ENCODE data around the gene ERGIC1. TPM values are rescaled to one million over a fixed set of nuclear protein-coding genes. Genes with fewer than 3 reads are reported as not detected.

Gene ERGIC1
- total and polyA plus RNA-seq, 2 of the 13 experiments (the other 11 are each of a cell fraction or from before 2014, with no cell fraction given), result 78.5 to 184 TPM

DNA sequence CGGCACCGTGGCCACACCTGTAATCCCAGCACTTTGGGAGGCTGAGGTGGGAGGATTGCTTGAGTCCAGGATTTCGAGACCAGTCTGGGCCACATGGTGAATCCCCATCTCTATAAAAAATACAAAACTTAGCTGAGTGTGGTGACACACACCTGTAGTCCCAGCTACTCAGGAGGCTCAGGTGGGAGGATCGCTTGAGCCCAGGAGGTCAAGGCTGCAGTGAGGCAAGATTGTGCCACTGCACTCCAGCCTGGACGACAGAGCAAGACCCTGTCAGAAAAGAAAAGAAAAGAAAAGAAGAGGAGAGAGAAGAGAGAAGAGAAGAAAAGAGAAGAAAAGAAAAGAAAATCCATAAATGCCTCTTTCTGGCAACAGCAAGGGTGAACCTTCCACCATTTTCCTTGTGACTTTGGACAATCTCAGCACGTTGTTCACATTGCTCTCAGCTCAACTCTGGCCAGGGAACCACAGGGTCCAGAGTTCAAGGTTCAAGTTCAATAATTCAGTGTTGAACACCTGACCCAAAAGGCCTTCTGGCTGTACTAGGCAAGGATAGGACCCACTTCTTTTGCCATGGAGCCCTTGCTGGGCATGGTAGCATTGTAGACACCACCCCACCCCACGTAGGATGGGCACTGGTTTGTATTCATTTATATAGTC, 48.5 kb upstream of the ERGIC1 start (continued):
- TF ChIP-seq ZNF510 (CRISPR knock-in tag; IDR thresholded peaks at IDR 0.05; ENCODE audit: low read depth) (no peak), MAFK (conservative IDR thresholded peaks at IDR 0.05 in 1 of 2, IDR thresholded peaks at IDR 0.05 in 1 of 2; ENCODE audit: low read length in 2 of 2) (no peak), ZNF841 (CRISPR knock-in tag; IDR thresholded peaks at IDR 0.05; ENCODE audit: borderline replicate concordance) (no peak), ZNF761 (CRISPR knock-in tag; conservative IDR thresholded peaks at IDR 0.05) (no peak), POLR2A (IDR thresholded peaks at IDR 0.05; ENCODE audit: insufficient read depth in 1 of 2, low read depth in 2 of 2, low read length in 2 of 2) (no peak), ZNF556 (CRISPR knock-in tag; IDR thresholded peaks at IDR 0.05; ENCODE audit: borderline replicate concordance) (no peak), CEBPB (IDR thresholded peaks at IDR 0.05; ENCODE audit: borderline replicate concordance, low read depth, low read length) (no peak), MTF2 (CRISPR knock-in tag; IDR thresholded peaks at IDR 0.05; ENCODE audit: borderline replicate concordance) (no peak), ERF (CRISPR knock-in tag; IDR thresholded peaks at IDR 0.05) (no peak), ZNF225 (CRISPR knock-in tag; IDR thresholded peaks at IDR 0.05) (no peak), NCOR1 (IDR thresholded peaks at IDR 0.05; ENCODE audit: borderline replicate concordance, low read length) (peak; percentile 81), ZNF607 (CRISPR knock-in tag; IDR thresholded peaks at IDR 0.05; ENCODE audit: borderline replicate concordance) (no peak), SOX13 (IDR thresholded peaks at IDR 0.05) (no peak), SOX13 (CRISPR knock-in tag; conservative IDR thresholded peaks at IDR 0.05 in 1 of 2, IDR thresholded peaks at IDR 0.05 in 1 of 2) (0 out of 4 replicates have a peak, but pooled peaks of 1 of the 2 experiments have one; percentile 14), SALL1 (CRISPR knock-in tag; IDR thresholded peaks at IDR 0.05) (0 out of 2 replicates have a peak, but pooled peaks have one; percentile 16), ZC3H13 (CRISPR knock-in tag; IDR thresholded peaks at IDR 0.05) (no peak), SP5 (CRISPR knock-in tag; IDR thresholded peaks at IDR 0.05; ENCODE audit: borderline replicate concordance, low read depth) (no peak)
- TF ChIP-seq, protein P1, sequence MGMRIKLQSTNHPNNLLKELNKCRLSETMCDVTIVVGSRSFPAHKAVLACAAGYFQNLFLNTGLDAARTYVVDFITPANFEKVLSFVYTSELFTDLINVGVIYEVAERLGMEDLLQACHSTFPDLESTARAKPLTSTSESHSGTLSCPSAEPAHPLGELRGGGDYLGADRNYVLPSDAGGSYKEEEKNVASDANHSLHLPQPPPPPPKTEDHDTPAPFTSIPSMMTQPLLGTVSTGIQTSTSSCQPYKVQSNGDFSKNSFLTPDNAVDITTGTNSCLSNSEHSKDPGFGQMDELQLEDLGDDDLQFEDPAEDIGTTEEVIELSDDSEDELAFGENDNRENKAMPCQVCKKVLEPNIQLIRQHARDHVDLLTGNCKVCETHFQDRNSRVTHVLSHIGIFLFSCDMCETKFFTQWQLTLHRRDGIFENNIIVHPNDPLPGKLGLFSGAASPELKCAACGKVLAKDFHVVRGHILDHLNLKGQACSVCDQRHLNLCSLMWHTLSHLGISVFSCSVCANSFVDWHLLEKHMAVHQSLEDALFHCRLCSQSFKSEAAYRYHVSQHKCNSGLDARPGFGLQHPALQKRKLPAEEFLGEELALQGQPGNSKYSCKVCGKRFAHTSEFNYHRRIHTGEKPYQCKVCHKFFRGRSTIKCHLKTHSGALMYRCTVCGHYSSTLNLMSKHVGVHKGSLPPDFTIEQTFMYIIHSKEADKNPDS (CRISPR knock-in tag; IDR thresholded peaks at IDR 0.05), result no peak
- TF ChIP-seq, protein P2, sequence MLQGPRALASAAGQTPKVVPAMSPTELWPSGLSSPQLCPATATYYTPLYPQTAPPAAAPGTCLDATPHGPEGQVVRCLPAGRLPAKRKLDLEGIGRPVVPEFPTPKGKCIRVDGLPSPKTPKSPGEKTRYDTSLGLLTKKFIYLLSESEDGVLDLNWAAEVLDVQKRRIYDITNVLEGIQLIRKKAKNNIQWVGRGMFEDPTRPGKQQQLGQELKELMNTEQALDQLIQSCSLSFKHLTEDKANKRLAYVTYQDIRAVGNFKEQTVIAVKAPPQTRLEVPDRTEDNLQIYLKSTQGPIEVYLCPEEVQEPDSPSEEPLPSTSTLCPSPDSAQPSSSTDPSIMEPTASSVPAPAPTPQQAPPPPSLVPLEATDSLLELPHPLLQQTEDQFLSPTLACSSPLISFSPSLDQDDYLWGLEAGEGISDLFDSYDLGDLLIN (CRISPR knock-in tag; IDR thresholded peaks at IDR 0.05; ENCODE audit: borderline replicate concordance), result no peak
- TF ChIP-seq, protein P3, sequence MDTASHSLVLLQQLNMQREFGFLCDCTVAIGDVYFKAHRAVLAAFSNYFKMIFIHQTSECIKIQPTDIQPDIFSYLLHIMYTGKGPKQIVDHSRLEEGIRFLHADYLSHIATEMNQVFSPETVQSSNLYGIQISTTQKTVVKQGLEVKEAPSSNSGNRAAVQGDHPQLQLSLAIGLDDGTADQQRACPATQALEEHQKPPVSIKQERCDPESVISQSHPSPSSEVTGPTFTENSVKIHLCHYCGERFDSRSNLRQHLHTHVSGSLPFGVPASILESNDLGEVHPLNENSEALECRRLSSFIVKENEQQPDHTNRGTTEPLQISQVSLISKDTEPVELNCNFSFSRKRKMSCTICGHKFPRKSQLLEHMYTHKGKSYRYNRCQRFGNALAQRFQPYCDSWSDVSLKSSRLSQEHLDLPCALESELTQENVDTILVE (CRISPR knock-in tag; IDR thresholded peaks at IDR 0.05), result no peak
- TF ChIP-seq, protein P4, sequence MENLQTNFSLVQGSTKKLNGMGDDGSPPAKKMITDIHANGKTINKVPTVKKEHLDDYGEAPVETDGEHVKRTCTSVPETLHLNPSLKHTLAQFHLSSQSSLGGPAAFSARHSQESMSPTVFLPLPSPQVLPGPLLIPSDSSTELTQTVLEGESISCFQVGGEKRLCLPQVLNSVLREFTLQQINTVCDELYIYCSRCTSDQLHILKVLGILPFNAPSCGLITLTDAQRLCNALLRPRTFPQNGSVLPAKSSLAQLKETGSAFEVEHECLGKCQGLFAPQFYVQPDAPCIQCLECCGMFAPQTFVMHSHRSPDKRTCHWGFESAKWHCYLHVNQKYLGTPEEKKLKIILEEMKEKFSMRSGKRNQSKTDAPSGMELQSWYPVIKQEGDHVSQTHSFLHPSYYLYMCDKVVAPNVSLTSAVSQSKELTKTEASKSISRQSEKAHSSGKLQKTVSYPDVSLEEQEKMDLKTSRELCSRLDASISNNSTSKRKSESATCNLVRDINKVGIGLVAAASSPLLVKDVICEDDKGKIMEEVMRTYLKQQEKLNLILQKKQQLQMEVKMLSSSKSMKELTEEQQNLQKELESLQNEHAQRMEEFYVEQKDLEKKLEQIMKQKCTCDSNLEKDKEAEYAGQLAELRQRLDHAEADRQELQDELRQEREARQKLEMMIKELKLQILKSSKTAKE (CRISPR knock-in tag; IDR thresholded peaks at IDR 0.05; ENCODE audit: borderline replicate concordance), result no peak
